Astrocyte (in vitro differentiated cells and primary cell): ENCODE data around the gene HOXC9. TPM values are rescaled to one million over a fixed set of nuclear protein-coding genes. Genes with fewer than 3 reads are reported as not detected.
A peak's percentile ranks its signal among the peaks of the same experiment; 100 is the strongest.

ENCODE experiments used
- DNase-seq: peaks from one replicate; pipeline ENCODE4 v3.0.0-alpha.2; 2010; ENCODE audit warnings: low read depth
- FAIRE-seq: peaks from 2 replicates; lab custom pipeline; 2011; peaks lifted over from hg19 to GRCh38; lab: Jason Lieb, UNC
- H2AFZ ChIP-seq: 2 replicates; pipeline ENCODE4 v1.6.0; 2012; ENCODE audit warnings: low read depth, low read length, inconsistent platforms
- H3K27ac ChIP-seq: 2 replicates; pipeline ENCODE4 v1.5.1; 2011; ENCODE audit warnings: low read depth, low read length, inconsistent platforms
- H3K27me3 ChIP-seq: 2 replicates; pipeline ENCODE4 v1.6.0; 2011; ENCODE audit warnings: low read length, inconsistent platforms; ENCODE audit not compliant: insufficient read depth
- H3K36me3 ChIP-seq: 2 replicates; pipeline ENCODE4 v1.5.1; 2011; ENCODE audit warnings: low read length, inconsistent platforms; ENCODE audit not compliant: insufficient read depth
- H3K4me1 ChIP-seq: 2 replicates; pipeline ENCODE4 v1.5.1; 2011; ENCODE audit warnings: low read length, inconsistent platforms; ENCODE audit not compliant: insufficient read depth
- H3K4me2 ChIP-seq: 2 replicates; pipeline ENCODE4 v1.6.0; 2012; ENCODE audit warnings: low read length, inconsistent platforms
- H3K4me3 ChIP-seq: 2 replicates; pipeline ENCODE4 v1.5.1; 2011; ENCODE audit warnings: low read depth, mild to moderate bottlenecking, low read length, inconsistent platforms; ENCODE audit not compliant: insufficient read depth
- H3K79me2 ChIP-seq: 2 replicates; pipeline ENCODE4 v1.6.0; 2012; ENCODE audit warnings: mild to moderate bottlenecking, low read length, inconsistent platforms; ENCODE audit not compliant: insufficient read depth
- H3K9ac ChIP-seq: 2 replicates; pipeline ENCODE4 v1.6.0; 2012; ENCODE audit warnings: mild to moderate bottlenecking, low read length, inconsistent platforms
- H3K9me3 ChIP-seq: 2 replicates; pipeline ENCODE4 v1.5.1; 2012; ENCODE audit warnings: low read depth, mild to moderate bottlenecking, low read length, inconsistent platforms; ENCODE audit not compliant: insufficient read depth
- H4K20me1 ChIP-seq: 2 replicates; pipeline ENCODE4 v1.6.0; 2012; ENCODE audit warnings: low read length, inconsistent platforms; ENCODE audit not compliant: insufficient read depth
- H3K27ac Mint-ChIP-seq: one replicate; pipeline ENCODE4 v1.8.0; 2021; ENCODE audit warnings: mild to moderate bottlenecking, mixed read lengths; ENCODE audit not compliant: unreplicated experiment
- H3K27me3 Mint-ChIP-seq: one replicate; pipeline ENCODE4 v1.8.0; 2021; ENCODE audit warnings: low read depth, mixed read lengths; ENCODE audit not compliant: unreplicated experiment
- H3K36me3 Mint-ChIP-seq: one replicate; pipeline ENCODE4 v1.8.0; 2021; ENCODE audit warnings: low read depth, mixed read lengths; ENCODE audit not compliant: unreplicated experiment
- H3K4me1 Mint-ChIP-seq: one replicate; pipeline ENCODE4 v1.8.0; 2021; ENCODE audit warnings: low read depth, mixed read lengths; ENCODE audit not compliant: unreplicated experiment
- H3K4me3 Mint-ChIP-seq: one replicate; pipeline ENCODE4 v1.8.0; 2021; ENCODE audit warnings: mild to moderate bottlenecking, moderate library complexity, mixed read lengths; ENCODE audit not compliant: unreplicated experiment
- H3K9me3 Mint-ChIP-seq: one replicate; pipeline ENCODE4 v1.8.0; 2021; ENCODE audit warnings: mild to moderate bottlenecking, mixed read lengths; ENCODE audit not compliant: unreplicated experiment
- CTCF ChIP-seq: IDR thresholded peaks from 2 replicates; pipeline ENCODE4 v1.5.1; 2011; ENCODE audit warnings: low read depth, mild to moderate bottlenecking, inconsistent platforms, low read length, moderate library complexity; ENCODE audit not compliant: insufficient read depth
- EZH2 ChIP-seq: IDR thresholded peaks from 2 replicates; pipeline ENCODE4 v1.6.1; 2012; ENCODE audit warnings: mild to moderate bottlenecking, low read length, inconsistent platforms; ENCODE audit not compliant: insufficient read depth
- total RNA-seq: library from RNA; stranded (reverse); gene quantifications from 2 replicates; pipeline ENCODE4 v1.2.1, GENCODE V29; 2021

Gene HOXC9
- total RNA-seq, 1 donor from 2014 or later = not detected

DNA sequence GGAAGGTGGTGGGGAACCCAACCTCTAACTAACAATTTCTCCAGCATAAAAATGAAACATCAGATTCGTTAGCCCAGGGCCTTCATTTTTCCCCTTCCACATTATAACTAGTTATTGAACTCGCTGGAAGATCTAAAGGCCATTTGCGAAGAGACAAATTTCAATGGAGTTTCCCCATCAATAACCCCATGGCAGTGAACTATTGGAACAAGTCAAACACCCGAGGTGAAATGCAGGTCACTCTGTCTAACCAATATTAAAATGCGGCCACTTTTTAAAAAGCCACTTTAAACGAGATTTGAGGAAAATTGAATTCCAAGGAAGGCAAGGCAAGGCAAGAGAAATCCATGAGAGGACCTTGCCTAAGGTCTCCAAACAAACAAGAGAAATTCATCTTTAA is 49.1 kb downstream of the HOXC9 start:
- no peak overlapping the region for H3K27ac ChIP-seq
- H4K20me1 ChIP-seq = no peaks in the 10 kb centered on the region
- H2AFZ ChIP-seq = no peak overlapping the region
- no peaks in the 10 kb centered on the region for H3K9me3 ChIP-seq
- H3K9ac ChIP-seq = no peak overlapping the region
- H3K4me2 ChIP-seq = no peak overlapping the region
- no peaks in the 10 kb centered on the region for H3K36me3 ChIP-seq
- Mint-ChIP-seq H3K27ac (no peak overlapping the region), H3K4me3 (no peak overlapping the region), H3K27me3 (peaks cover 92% of the 10 kb centered on the region), H3K9me3 (peaks cover 9% of the 10 kb centered on the region), H3K4me1 (no peaks in the 10 kb centered on the region), H3K36me3 (peaks cover 2% of the 10 kb centered on the region)
- H3K4me3 ChIP-seq = no peak overlapping the region
- H3K79me2 ChIP-seq = no peaks in the 10 kb centered on the region
- TF ChIP-seq CTCF (no peak), EZH2 (no peak)
- DNase-seq = no peak
- no peak for FAIRE-seq
- H3K4me1 ChIP-seq = no peaks in the 10 kb centered on the region
- H3K27me3 ChIP-seq = peaks cover 94% of the 10 kb centered on the region

- Histone ChIP-seq H3K9ac (no peak overlapping the region), H3K79me2 (no peaks in the 10 kb centered on the region), H3K4me1 (no peaks in the 10 kb centered on the region), H3K4me2 (no peak overlapping the region), H3K4me3 (no peak overlapping the region), H3K27ac (no peak overlapping the region), H4K20me1 (no peaks in the 10 kb centered on the region), H3K27me3 (peaks cover 90% of the 10 kb centered on the region), H3K9me3 (no peaks in the 10 kb centered on the region), H2AFZ (no peak overlapping the region), H3K36me3 (no peaks in the 10 kb centered on the region)
- TF ChIP-seq CTCF (no peak), EZH2 (no peak)
- Mint-ChIP-seq H3K27me3 (peaks cover 89% of the 10 kb centered on the region), H3K36me3 (peaks cover 2% of the 10 kb centered on the region), H3K4me3 (no peak overlapping the region), H3K4me1 (no peaks in the 10 kb centered on the region), H3K9me3 (peaks cover 11% of the 10 kb centered on the region), H3K27ac (no peak overlapping the region)
- no peak for FAIRE-seq
- no peak for DNase-seq
These were observed 50.5 kb downstream of the HOXC9 start for GRCh38 chr12:54050482-54050810.

- Mint-ChIP-seq H3K4me3 (no peak overlapping the region), H3K9me3 (peaks cover 11% of the 10 kb centered on the region), H3K27me3 (peaks cover 89% of the 10 kb centered on the region), H3K4me1 (no peaks in the 10 kb centered on the region), H3K36me3 (peaks cover 2% of the 10 kb centered on the region), H3K27ac (peak overlapping the region; percentile 62)
- no peak overlapping the region for H3K4me3 ChIP-seq
- H3K4me1 ChIP-seq = no peaks in the 10 kb centered on the region
- H3K9me3 ChIP-seq = no peaks in the 10 kb centered on the region
- no peak overlapping the region for H2AFZ ChIP-seq
- no peak for FAIRE-seq
- no peaks in the 10 kb centered on the region for H3K79me2 ChIP-seq
- peaks cover 90% of the 10 kb centered on the region for H3K27me3 ChIP-seq
- H3K9ac ChIP-seq = no peak overlapping the region
- no peak for DNase-seq
- H3K36me3 ChIP-seq = no peaks in the 10 kb centered on the region
- no peak for TF ChIP-seq CTCF
- TF ChIP-seq EZH2 = peak; percentile 0
- no peak overlapping the region for H3K4me2 ChIP-seq
- no peaks in the 10 kb centered on the region for H4K20me1 ChIP-seq
- H3K27ac ChIP-seq = no peak overlapping the region
These were observed 51.3 kb downstream of the HOXC9 start for GRCh38 chr12:54051026-54051842.
